Fibroblast of mammary gland (primary cell): ENCODE measurements around the gene VRK3.

Source experiments
- DNase-seq: peaks from one replicate; pipeline ENCODE4 v3.0.0-alpha.2; 2010; ENCODE audit warnings: low read depth
- H3K4me3 ChIP-seq: 2 replicates; pipeline ENCODE4 v1.5.1; 2011; ENCODE audit warnings: low read depth, mild to moderate bottlenecking, low read length, moderate library complexity; ENCODE audit not compliant: control insufficient read depth
- TF ChIP-seq, protein P1 (sequence below): conservative IDR thresholded peaks from 2 replicates; pipeline ENCODE4 v1.5.1; 2011; ENCODE audit warnings: low read depth, low read length, inconsistent platforms; ENCODE audit not compliant: control insufficient read depth, insufficient read depth

VRK3 gene

DNA sequence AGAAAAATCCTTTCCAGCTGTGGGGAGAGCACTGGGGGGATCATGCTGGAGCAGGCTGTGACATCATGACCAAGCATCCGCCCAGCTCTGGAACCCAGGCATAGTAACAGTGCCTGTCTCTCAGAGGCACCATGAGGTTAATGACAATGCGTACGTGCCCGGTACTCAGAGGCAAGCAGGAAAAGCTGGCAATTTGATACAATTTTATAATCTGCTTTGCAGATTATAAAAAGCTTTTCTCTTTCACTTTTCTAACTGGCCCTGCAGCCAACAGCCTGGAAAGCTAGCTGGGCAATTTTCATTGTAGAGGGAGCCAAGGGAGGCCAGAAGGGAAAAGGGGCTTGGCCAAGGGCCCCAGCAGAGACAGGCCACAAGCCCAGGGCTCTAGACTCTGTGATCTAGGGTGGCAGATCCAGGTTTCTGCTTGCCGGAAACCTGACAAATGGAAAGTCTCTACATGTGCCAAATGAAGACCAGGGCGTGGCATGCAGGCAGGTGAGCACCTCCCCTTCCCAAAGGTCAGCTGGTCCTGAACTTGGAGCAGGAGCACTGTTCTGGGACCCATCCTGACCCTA lies 22.7 kb downstream of the VRK3 start:
- DNase-seq = no peak
- no peak overlapping the region for H3K4me3 ChIP-seq
- TF ChIP-seq, protein P1, sequence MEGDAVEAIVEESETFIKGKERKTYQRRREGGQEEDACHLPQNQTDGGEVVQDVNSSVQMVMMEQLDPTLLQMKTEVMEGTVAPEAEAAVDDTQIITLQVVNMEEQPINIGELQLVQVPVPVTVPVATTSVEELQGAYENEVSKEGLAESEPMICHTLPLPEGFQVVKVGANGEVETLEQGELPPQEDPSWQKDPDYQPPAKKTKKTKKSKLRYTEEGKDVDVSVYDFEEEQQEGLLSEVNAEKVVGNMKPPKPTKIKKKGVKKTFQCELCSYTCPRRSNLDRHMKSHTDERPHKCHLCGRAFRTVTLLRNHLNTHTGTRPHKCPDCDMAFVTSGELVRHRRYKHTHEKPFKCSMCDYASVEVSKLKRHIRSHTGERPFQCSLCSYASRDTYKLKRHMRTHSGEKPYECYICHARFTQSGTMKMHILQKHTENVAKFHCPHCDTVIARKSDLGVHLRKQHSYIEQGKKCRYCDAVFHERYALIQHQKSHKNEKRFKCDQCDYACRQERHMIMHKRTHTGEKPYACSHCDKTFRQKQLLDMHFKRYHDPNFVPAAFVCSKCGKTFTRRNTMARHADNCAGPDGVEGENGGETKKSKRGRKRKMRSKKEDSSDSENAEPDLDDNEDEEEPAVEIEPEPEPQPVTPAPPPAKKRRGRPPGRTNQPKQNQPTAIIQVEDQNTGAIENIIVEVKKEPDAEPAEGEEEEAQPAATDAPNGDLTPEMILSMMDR = no peak

- no peak for DNase-seq
- TF ChIP-seq, protein P1 = no peak
Measured at GRCh38 chr19:50001775-50002174, 23.4 kb downstream of the VRK3 start.

DNA sequence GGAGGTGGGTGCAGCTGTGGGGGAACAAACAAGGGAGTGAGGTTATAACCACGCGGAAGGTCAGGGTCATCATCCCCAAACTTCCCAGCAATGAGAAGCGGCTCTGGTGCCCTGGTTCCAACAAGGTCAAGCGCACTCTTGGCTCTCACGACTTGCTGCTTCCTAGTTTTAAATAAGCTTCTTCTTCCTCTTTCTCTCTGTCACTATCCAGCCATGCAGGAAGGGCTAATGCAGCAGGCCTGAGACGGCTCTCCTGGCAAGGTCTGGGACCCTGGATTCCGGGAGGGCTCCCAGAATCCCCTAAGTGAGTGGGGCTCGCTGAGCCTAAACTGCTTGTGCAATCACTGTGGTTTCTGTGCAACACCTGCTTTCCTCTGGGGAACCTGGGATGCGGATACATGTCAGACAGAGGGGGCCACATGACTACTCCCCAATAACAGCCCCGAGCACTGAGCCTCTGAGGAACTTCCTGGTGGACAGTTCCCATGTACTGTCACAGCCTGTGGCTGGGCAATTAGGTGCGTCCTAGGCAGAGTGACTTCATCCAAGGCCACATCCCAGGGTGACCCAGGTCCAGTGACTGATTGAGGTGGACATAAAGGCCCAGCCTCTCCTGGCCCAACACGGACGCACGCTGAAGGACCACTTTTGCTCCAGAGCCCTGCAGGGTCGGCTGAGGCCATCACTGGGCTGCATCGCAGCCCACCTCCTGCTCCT lies 24.2 kb downstream of the VRK3 start:
- no peak for DNase-seq
- TF ChIP-seq, protein P1 = no peak
- no peak overlapping the region for H3K4me3 ChIP-seq

More at GRCh38 chr19:50001775-50002174, 23.4 kb downstream of the VRK3 start:
- no peak overlapping the region for H3K4me3 ChIP-seq

DNA sequence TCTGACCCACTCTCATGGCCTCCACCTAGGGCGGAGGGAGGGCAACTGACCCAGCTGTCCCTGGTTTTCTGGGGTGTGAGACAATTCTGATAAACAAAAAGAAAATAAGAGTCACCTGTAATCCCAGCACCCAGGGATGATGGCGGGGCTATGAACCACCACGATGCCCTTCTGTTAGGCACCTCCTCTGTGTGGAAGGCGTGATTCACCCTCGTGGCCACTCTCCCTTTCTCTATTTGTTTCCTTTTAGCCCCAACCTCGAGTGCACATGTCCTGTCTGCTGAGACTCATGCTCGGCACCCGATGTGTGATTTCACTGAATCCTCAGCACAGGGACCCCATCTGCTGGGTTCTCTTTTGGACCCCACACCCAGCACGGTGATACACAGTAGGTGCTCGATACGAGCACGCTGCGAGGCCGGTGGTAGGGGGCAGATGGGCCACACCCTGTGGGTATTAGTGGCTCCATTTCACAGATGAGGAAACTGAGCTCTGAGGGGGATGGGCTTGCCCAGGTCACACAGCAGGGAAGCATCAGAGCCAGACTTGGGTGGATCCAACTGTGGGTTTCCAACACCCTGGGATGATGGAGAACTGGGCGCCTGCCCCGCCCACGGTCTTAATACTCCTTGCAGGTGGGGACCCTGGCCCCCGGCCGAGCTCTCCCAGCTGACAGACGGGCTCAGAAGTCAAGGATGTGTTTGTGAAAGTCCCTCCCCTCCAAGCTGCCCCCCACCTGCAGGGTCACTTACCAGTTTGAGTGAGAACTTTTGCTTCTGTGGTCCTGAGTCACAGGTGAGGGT lies 24.9 kb downstream of the VRK3 start:
- no peak overlapping the region for H3K4me3 ChIP-seq
- DNase-seq = no peak
- TF ChIP-seq, protein P1 = no peak

DNA sequence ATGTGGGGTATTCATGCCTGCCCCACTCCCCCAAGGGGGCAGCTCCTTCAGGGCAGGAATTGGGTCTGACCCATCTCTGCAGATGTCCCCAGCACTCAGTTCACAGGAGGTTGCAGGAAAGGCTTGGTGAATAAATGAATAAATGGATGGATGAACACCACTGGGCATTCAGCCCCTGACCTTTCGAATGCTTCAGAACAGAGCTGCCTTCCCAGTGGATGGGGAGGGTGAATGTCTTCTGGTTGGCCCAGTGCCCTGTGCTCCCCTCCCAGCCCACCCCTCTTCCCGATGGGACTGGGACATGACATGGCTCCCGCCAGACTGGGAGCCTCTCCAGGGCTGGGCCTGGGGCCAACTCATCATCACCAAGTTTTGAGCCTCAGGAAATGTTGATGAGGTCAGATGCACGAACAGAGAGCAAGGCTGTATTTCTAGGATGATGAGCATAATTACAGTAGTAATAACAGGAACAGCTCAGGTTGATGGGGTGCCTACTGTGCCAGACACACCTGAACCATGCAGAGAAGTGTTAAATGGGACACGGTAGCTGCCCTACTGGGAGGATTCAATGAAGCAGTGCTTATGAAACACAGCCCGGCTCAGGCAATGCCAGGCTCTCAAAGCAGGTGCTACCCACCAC lies 25.7 kb downstream of the VRK3 start:
- TF ChIP-seq, protein P1 = no peak
- no peak overlapping the region for H3K4me3 ChIP-seq
- no peak for DNase-seq

DNA sequence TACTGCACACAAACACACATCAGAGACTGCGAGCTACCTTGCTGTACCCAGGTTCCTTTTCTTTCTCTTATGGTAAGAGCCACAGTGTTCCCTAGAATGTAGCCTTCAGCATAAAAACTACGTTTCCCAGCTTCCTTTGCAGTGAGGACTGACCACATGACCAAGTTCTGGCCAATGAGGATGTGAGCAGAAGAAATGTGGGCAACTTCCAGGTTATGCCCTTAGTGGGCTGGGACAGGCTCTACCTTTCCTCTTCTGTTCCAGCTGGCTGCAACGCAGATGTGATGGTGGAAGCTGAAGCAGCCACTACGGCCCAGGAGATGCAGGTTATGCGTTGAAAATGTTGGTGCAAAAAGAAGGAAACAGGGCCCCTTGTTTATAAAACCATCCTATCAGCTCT lies 27.5 kb downstream of the VRK3 start:
- TF ChIP-seq, protein P1 = no peak
- DNase-seq = peak; percentile 30
- H3K4me3 ChIP-seq = no peak overlapping the region
